ENCODE measurements around the gene DHRS12. TPM values are rescaled to one million over a fixed set of nuclear protein-coding genes. Genes with fewer than 3 reads are reported as not detected.
A peak's percentile ranks its signal among the peaks of the same experiment; 100 is the strongest.

DHRS12 gene
- total and polyA plus RNA-seq, 7 donors: 7.4 to 26.9 (median 15.8) TPM

DNA sequence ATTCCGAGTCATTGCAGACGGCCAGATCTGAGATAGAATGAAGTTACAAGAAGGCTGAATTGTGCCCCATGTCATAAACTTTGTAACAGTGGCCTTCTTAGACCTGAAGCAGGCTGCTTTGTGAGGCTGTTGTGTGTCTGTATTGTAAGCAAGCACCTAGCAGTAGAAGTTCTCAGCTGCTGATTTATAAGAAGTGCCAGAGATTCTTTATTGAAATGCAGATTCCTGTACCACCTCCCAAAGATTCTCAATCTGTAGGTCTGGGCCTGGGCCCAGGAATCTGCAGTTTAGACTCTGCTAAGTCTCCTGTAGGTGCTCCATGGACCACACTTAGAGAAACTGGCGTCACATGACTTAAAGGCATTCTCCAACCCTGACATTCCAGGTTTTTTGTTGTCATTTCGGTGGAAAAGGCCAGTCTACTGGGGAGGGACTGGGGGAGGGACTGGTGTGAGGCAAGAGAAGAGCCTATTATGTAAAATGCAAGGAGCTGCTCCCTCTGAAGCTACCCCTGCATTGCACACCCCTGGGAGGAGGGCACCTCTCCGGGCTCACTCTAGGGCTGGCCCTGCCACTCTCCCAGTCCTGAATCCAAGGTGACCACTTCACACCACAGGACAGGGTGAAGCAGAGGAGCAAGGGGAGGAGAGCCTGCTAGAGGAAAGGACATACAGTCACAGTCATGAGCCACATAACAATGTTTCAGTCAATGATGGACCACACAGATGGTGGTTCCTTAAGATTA is 41.8 kb upstream of the DHRS12 start:
- 32 to 79% methylated on average over 5 of the region's 5 CpGs for WGBS, 2 donors
- no peak overlapping the region for H3K4me3 ChIP-seq
- no peaks in the 10 kb centered on the region for H3K9me3 ChIP-seq

DNA sequence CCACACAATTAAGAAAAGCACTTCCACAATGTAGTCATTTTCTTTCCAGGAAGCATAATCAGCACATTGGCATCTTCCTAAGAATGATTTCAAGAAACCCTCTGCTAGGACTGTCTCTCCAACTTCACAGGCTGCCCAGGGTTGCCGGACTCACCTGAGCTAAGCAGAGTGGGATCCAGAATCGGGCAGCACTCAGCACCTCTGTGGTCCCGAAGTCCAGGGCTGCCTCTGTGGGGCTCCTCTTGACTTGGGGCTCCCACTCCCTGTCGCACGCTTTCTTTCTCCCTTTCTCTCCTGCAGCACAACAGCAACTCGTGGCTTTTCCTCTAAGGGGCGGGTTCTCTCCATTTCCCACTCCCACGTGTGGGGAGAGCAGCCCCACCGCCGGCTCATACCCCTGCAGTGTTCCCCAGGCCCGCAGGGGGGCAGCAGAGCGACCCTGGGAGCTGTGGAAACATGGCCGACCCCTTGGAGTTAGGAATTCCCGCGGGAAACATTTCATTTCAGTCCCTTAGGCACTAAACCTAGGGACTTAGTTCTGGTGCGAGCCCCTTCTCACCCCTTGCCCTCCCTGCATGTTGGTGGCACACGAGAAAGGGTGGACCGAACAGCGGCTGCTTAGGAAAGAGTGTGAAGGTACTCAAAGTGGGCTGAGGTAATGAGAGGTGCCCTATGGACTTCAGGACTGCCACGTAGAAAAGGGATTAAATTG is 41.1 kb upstream of the DHRS12 start, which contains the start of gene TMEM272:
TMEM272 (minus strand) TSS at position 316 of the 712 bp plus-strand sequence. CDS start 6,647 bp downstream, outside the sequence.
- Histone ChIP-seq H3K27me3 (no peaks in the 10 kb centered on the region), H3K4me1 (peaks cover 0 to 8% (median 2%) of the 10 kb centered on the region in 4 donors), H3K36me3 (no peaks in the 10 kb centered on the region), H3K27ac (no peak within 1 kb of the TSS), H3K9me3 (no peaks in the 10 kb centered on the region), H3K4me3 (no peak within 1 kb of the TSS)
- no peak for DNase-seq
- 32 to 37% methylated on average over 20 of the region's 20 CpGs for WGBS, 2 donors
- intact Hi-C loops (cut with DNase I): loop anchor here (2.0 kb wide), 1 partner anchor 282 kb away; no protein-coding TSS in a partner anchor
- no peak for TF ChIP-seq EP300 (IDR thresholded peaks at IDR 0.05)
- TF ChIP-seq, protein P1, sequence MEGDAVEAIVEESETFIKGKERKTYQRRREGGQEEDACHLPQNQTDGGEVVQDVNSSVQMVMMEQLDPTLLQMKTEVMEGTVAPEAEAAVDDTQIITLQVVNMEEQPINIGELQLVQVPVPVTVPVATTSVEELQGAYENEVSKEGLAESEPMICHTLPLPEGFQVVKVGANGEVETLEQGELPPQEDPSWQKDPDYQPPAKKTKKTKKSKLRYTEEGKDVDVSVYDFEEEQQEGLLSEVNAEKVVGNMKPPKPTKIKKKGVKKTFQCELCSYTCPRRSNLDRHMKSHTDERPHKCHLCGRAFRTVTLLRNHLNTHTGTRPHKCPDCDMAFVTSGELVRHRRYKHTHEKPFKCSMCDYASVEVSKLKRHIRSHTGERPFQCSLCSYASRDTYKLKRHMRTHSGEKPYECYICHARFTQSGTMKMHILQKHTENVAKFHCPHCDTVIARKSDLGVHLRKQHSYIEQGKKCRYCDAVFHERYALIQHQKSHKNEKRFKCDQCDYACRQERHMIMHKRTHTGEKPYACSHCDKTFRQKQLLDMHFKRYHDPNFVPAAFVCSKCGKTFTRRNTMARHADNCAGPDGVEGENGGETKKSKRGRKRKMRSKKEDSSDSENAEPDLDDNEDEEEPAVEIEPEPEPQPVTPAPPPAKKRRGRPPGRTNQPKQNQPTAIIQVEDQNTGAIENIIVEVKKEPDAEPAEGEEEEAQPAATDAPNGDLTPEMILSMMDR (IDR thresholded peaks at IDR 0.05): peak; percentile 23 to 86 (median 59)

More for the DNA sequence above, 41.8 kb upstream of the DHRS12 start:
- no peak overlapping the region for H3K27ac ChIP-seq
- H3K36me3 ChIP-seq: no peaks in the 10 kb centered on the region
- H3K27me3 ChIP-seq: no peaks in the 10 kb centered on the region
- no peak for DNase-seq
- intact Hi-C loops (cut with DNase I): loop anchor here (2.0 kb wide), 1 partner anchor 281 kb away; no protein-coding TSS in a partner anchor
- TF ChIP-seq POLR2AphosphoS5 (IDR thresholded peaks at IDR 0.05) (no peak), EP300 (IDR thresholded peaks at IDR 0.05) (no peak), POLR2A (IDR thresholded peaks at IDR 0.05) (no peak)
- TF ChIP-seq, protein P1 (IDR thresholded peaks at IDR 0.05): no peak
- peaks cover 0 to 8% (median 2%) of the 10 kb centered on the region in 4 donors for H3K4me1 ChIP-seq

DNA sequence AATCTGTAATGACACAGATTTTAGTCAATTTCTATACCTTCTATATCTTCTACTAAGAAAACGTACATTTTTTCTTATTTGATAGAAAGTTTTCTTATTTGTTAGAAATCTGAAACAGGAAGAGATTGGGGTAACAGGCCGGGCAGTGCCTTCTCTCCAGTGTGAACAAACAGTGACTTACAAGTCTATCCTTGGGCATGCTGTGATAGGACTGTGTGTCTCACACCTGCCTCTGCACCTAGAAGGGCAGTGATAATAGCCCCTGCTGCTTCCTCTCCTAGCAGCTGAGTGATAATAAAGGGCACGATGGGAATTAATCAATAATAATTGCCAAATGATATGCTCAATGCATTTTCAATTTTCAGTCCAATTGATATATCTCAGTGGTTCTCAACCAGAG is 39.6 kb upstream of the DHRS12 start:
- peaks cover 0 to 8% (median 2%) of the 10 kb centered on the region in 4 donors for H3K4me1 ChIP-seq
- DNase-seq: no peak
- H3K4me3 ChIP-seq: no peak overlapping the region
- H3K27me3 ChIP-seq: no peaks in the 10 kb centered on the region
- WGBS, 2 donors: 78 to 80% methylated on average over 3 of the region's 3 CpGs
- no peaks in the 10 kb centered on the region for H3K9me3 ChIP-seq
- no peaks in the 10 kb centered on the region for H3K36me3 ChIP-seq
- no peak overlapping the region for H3K27ac ChIP-seq
- TF ChIP-seq, protein P1 (IDR thresholded peaks at IDR 0.05): no peak
- TF ChIP-seq POLR2A (IDR thresholded peaks at IDR 0.05): no peak
- intact Hi-C loops (cut with DNase I): no loop called here

DNA sequence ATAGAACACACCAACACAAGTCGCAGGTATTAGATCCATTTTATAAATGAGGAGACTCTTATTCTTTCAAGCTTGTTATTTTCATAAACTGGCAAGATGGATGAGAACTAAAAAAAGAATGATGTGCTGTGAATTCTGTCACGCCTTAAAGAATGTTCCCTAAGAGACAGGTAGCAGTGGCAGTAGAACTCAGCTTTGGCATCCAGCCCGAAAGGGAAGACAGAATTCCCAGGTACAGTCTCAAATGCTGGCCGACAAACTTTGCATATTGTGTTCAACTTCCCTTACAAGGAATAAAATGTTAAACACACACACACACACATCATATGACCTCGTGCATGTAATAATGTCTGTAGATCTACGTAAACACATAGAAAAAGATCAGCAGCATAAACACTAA is 37.8 kb upstream of the DHRS12 start:
- Histone ChIP-seq H3K36me3 (no peaks in the 10 kb centered on the region), H3K4me3 (no peak overlapping the region), H3K27me3 (no peaks in the 10 kb centered on the region), H3K9me3 (no peaks in the 10 kb centered on the region), H3K4me1 (peaks cover 0 to 8% (median 2%) of the 10 kb centered on the region in 4 donors), H3K27ac (no peak overlapping the region)
- 68 to 83% methylated on average over 6 of the region's 6 CpGs for WGBS, 2 donors
- intact Hi-C loops (cut with DNase I): no loop called here
- TF ChIP-seq EP300 (IDR thresholded peaks at IDR 0.05) (no peak), POLR2AphosphoS5 (IDR thresholded peaks at IDR 0.05) (no peak), POLR2A (IDR thresholded peaks at IDR 0.05) (no peak)
- TF ChIP-seq, protein P1 (IDR thresholded peaks at IDR 0.05): no peak
- DNase-seq: no peak
